Measurements from ENCODE around the gene FOXS1. TPM values are rescaled to one million over a fixed set of nuclear protein-coding genes. Genes with fewer than 3 reads are reported as not detected.

Gene FOXS1
- total RNA-seq, 1 experiment from 2014 or later = not detected

DNA sequence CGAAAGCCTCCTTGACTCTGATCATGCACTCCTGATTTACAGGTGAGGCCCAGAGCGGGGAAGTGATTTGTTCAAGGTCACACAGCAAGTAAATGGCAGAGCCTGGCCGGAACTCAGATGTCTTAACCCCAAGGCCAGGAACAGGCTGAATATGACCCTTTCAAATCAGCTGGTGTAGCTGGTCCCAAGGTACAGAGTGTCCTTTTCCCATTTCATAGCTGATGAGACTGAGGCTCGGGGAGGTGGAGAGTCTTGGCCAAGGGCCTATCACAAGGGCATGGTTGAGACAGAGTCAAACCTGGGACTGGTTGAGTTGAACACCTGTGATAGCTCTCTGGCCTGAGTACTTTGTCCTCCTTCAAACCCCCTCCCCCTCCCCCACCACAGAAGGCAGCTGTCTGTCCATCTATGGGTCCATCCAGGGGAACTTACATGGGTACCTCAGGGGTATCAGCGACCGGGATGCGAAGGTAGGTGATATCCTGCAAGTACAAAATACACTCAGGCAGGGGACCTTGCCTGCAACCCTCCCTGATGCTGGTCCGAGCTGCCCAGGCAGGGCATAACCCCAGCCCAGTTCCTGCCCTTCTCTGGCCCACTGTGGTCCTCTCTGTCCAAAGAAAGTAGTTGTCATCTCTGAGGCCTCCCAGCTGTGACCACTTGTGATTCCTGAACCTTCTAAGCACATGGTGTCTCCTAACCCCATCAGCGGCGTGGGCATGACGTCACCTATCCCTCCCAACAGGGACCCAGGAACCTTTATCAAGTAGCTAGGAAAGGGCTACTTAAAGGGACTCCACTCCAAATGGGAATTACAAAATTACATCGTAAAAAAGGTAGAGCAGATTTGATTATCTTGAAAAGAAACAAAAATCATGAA is 19.4 kb upstream of the FOXS1 start:
- ChIA-PET CTCF (no interaction called here), POLR2A (ENCODE audit: unreplicated experiment) (no interaction called here)
- Histone ChIP-seq H3K4me1 (ENCODE audit: insufficient read depth, low read length) (peaks cover 6% of the 10 kb centered on the region), H3K79me2 (ENCODE audit: low read length) (no peaks in the 10 kb centered on the region), H3K27me3 (ENCODE audit: low read length) (peaks cover 22% of the 10 kb centered on the region), H3K9ac (ENCODE audit: low read length) (no peak overlapping the region), H3K4me3 (ENCODE audit: low read length) (no peak overlapping the region), H3K27ac (ENCODE audit: low read length) (no peak overlapping the region), H3K36me3 (ENCODE audit: low read depth, low read length) (no peaks in the 10 kb centered on the region), H3K9me3 (ENCODE audit: low read length) (no peaks in the 10 kb centered on the region), H4K20me1 (ENCODE audit: low read length) (no peaks in the 10 kb centered on the region), H3F3A (ENCODE audit: low read length, unreplicated experiment) (no peaks in the 10 kb centered on the region), H3K4me2 (ENCODE audit: low read length) (no peak overlapping the region), H2AFZ (ENCODE audit: low read length) (no peak overlapping the region), H3K9me2 (replicated peaks; ENCODE audit: low read length) (no peaks in the 10 kb centered on the region; the same call in 1 of the 2 replicates)
- ATAC-seq (no peak), DNase-seq (no peak)
- BruUV-seq (replicated peaks) = no TSS peak
- intact Hi-C loops (cut with micrococcal nuclease) = no loop called here
- TF ChIP-seq EZH2 (IDR thresholded peaks at IDR 0.05; ENCODE audit: low read length, unreplicated experiment) (no peak), EZH2phosphoT487 (IDR thresholded peaks at IDR 0.05; ENCODE audit: borderline replicate concordance, low read length) (no peak)
- TF ChIP-seq, protein P1, sequence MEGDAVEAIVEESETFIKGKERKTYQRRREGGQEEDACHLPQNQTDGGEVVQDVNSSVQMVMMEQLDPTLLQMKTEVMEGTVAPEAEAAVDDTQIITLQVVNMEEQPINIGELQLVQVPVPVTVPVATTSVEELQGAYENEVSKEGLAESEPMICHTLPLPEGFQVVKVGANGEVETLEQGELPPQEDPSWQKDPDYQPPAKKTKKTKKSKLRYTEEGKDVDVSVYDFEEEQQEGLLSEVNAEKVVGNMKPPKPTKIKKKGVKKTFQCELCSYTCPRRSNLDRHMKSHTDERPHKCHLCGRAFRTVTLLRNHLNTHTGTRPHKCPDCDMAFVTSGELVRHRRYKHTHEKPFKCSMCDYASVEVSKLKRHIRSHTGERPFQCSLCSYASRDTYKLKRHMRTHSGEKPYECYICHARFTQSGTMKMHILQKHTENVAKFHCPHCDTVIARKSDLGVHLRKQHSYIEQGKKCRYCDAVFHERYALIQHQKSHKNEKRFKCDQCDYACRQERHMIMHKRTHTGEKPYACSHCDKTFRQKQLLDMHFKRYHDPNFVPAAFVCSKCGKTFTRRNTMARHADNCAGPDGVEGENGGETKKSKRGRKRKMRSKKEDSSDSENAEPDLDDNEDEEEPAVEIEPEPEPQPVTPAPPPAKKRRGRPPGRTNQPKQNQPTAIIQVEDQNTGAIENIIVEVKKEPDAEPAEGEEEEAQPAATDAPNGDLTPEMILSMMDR (conservative IDR thresholded peaks at IDR 0.05; ENCODE audit: low read depth, low read length) = no peak

DNA sequence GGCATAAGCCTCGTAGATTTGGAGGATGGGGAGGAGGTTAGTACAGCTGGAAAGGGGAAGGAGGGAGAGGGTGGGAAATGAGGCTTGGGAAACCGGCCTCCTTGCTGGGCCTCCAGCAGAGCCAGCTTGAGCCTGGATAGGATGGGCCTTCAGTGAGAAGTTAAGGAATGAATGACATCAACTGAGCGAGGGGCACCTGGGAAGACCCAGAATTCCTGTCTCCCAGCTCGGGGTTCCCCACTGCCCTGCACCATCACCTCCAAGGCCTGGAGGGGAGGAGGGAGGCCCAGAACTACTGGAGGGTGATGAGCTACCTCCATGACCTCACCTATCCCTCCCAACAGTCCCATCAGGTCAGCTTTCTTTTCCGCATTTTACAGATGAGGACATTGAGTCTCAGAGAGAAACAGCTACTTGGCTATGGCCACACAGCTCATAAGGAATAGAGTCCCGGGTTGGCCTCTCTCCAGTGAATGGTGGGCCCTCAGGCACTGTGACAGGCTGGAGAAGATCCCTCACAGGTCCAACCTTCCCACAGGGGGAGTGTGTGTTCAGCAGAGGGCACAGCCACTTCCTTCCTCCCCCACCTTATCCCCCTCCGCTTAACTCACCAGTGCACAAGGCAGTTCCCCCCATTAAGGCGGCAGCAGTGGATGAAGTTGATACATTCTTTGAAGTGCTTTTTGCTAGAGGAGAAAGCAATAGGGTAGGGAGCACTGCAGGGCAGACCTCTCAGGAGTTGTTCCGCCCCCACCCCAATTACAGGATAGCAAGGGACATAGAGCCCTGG is 18.1 kb upstream of the FOXS1 start:
- POLR2A ChIA-PET (ENCODE audit: unreplicated experiment) = no interaction called here
- ATAC-seq = no peak

More for the DNA sequence above, 18.1 kb upstream of the FOXS1 start:
- BruUV-seq (replicated peaks) = no TSS peak
- DNase-seq = no peak
- H2AFZ ChIP-seq (ENCODE audit: low read length) = no peak overlapping the region
- intact Hi-C loops (cut with micrococcal nuclease) = no loop called here
- no peak overlapping the region for H3K4me3 ChIP-seq (ENCODE audit: low read length)
- H3K9me3 ChIP-seq (ENCODE audit: low read length) = no peaks in the 10 kb centered on the region
- H4K20me1 ChIP-seq (ENCODE audit: low read length) = no peaks in the 10 kb centered on the region
- TF ChIP-seq EZH2phosphoT487 (IDR thresholded peaks at IDR 0.05; ENCODE audit: borderline replicate concordance, low read length) (no peak), EZH2 (IDR thresholded peaks at IDR 0.05; ENCODE audit: low read length, unreplicated experiment) (no peak)
- TF ChIP-seq, protein P1 (conservative IDR thresholded peaks at IDR 0.05; ENCODE audit: low read depth, low read length) = no peak
- H3K9ac ChIP-seq (ENCODE audit: low read length) = no peak overlapping the region
- no peaks in the 10 kb centered on the region for H3K79me2 ChIP-seq (ENCODE audit: low read length)
- CTCF ChIA-PET = no interaction called here
- peaks cover 10% of the 10 kb centered on the region for H3K27me3 ChIP-seq (ENCODE audit: low read length)
- H3K36me3 ChIP-seq (ENCODE audit: low read depth, low read length) = no peaks in the 10 kb centered on the region
- H3K4me2 ChIP-seq (ENCODE audit: low read length) = no peak overlapping the region
- H3K4me1 ChIP-seq (ENCODE audit: insufficient read depth, low read length) = peaks cover 6% of the 10 kb centered on the region
- no peak overlapping the region for H3K27ac ChIP-seq (ENCODE audit: low read length)
- no peaks in the 10 kb centered on the region for H3F3A ChIP-seq (ENCODE audit: low read length, unreplicated experiment)
- no peaks in the 10 kb centered on the region; the same call in 1 of the 2 replicates for H3K9me2 ChIP-seq (replicated peaks; ENCODE audit: low read length)
